GM12874 (cell line): ENCODE results near the gene GATAD2B.

Source experiments
- CTCF ChIP-seq: IDR thresholded peaks from 2 replicates; pipeline ENCODE4 v1.5.1; 2011; ENCODE audit warnings: low read depth, mild to moderate bottlenecking, control low read depth, low read length, moderate library complexity; ENCODE audit not compliant: insufficient read depth

The GATAD2B gene

GRCh38 chr1:153963030-153963849 is 40.5 kb upstream of the GATAD2B start, which contains the start of gene SLC39A1:
TSS of gene SLC39A1 (minus strand) at chr1:153963537. CDS start at chr1:153962715, 822 bp downstream.
- no peak for TF ChIP-seq CTCF

- TF ChIP-seq CTCF, result no peak
Observed at GRCh38 chr1:153962088-153963029, 39.6 kb upstream of the GATAD2B start.

DNA sequence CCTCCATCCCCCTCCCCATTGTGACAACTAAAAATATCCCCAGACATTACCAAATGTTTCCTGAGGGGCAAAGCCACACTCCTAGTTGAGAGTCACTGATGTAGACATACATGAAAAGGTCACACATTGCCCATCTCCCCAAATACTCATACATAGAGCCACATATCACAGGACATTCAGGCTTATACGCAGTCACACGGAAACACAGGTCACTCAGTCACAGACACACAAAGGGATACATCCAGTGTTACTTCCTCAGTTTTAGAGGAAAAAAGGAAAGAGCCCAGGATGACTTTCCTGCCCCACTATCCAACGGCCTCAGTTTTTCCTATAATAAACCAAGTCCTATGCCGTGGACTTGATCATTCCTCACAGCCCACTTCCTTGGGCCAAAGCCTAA is 38.6 kb upstream of the GATAD2B start:
- no peak for TF ChIP-seq CTCF

DNA sequence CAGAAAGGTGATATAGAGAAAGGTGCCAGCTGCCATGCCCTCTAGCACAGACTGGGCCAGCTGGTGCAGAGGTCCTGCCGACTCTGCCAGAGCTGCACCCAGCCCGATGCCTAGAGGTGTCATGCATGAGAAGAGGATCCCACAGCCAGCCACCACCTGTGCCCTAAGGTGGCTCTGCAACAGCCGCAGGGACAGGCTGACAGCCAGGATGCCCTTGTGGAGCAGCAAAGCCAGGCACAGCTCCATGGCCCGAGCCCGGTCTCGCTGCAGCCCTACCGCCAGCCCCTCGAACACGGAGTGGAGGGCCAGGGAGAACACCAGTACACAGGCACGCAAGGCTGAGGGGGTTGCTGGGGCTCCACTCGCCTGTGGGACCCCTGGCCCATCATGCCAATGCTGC is 37.4 kb upstream of the GATAD2B start:
- no peak for TF ChIP-seq CTCF

- no peak for TF ChIP-seq CTCF
Observed at GRCh38 chr1:153959454-153959853, 36.7 kb upstream of the GATAD2B start.

GRCh38 chr1:153958961-153959260 is 36.1 kb upstream of the GATAD2B start:
- no peak for TF ChIP-seq CTCF
